GM12878 (cell line): ENCODE data around the gene MRPS5. TPM values are rescaled to one million over a fixed set of nuclear protein-coding genes. Genes with fewer than 3 reads are reported as not detected.
A peak's percentile ranks its signal among the peaks of the same experiment; 100 is the strongest.

Experiments
- BRCA1 ChIP-seq: IDR thresholded peaks from 2 replicates; pipeline ENCODE4 v1.6.1; 2011; ENCODE audit warnings: low read depth, low read length, improper control_type of control experiment
- CBX3 ChIP-seq: fragments of 200-600 bp; sonication (generic); IDR thresholded peaks from 2 replicates; pipeline ENCODE4 v1.6.1; 2016; ENCODE audit warnings: low read depth, borderline replicate concordance
- ESRRA ChIP-seq: IDR thresholded peaks from 2 replicates; pipeline ENCODE4 v1.6.1; 2012; ENCODE audit warnings: mild to moderate bottlenecking, low read length, improper control_type of control experiment
- FOXM1 ChIP-seq: IDR thresholded peaks from 2 replicates; pipeline ENCODE4 v1.6.1; 2012; ENCODE audit warnings: low read depth, mild to moderate bottlenecking, inconsistent platforms, low read length, moderate library complexity
- HDAC2 ChIP-seq: fragments of 200-600 bp; sonication (generic); IDR thresholded peaks from 2 replicates; pipeline ENCODE4 v1.6.1; 2017
- IKZF1 ChIP-seq: fragments of 450-650 bp; conservative IDR thresholded peaks from 2 replicates; pipeline ENCODE4 v1.6.1; 2017; ENCODE audit warnings: antibody characterized with exemption, mild to moderate bottlenecking
- LARP7 ChIP-seq: fragments of 450-650 bp; IDR thresholded peaks from 2 replicates; pipeline ENCODE4 v1.6.1; 2017; ENCODE audit warnings: mild to moderate bottlenecking
- MEF2A ChIP-seq: IDR thresholded peaks from 2 replicates; pipeline ENCODE4 v1.6.1; 2011; ENCODE audit warnings: low read depth, mild to moderate bottlenecking, low read length, moderate library complexity; ENCODE audit not compliant: insufficient read depth
- MEF2B ChIP-seq: fragments of 450-650 bp; IDR thresholded peaks from 2 replicates; pipeline ENCODE4 v1.6.1; 2018; ENCODE audit warnings: mild to moderate bottlenecking, moderate library complexity; ENCODE audit not compliant: partially characterized antibody, poor library complexity, severe bottlenecking
- NR2C2 ChIP-seq: IDR thresholded peaks from 2 replicates; pipeline ENCODE4 v1.6.1; 2011; ENCODE audit warnings: borderline replicate concordance, low read depth; ENCODE audit not compliant: control insufficient read depth, insufficient read length
- PAX5 ChIP-seq: IDR thresholded peaks from 2 replicates; pipeline ENCODE4 v1.6.1; 2011; ENCODE audit warnings: low read depth, low read length, borderline replicate concordance
- RAD51 ChIP-seq: fragments of 450-650 bp; IDR thresholded peaks from 2 replicates; pipeline ENCODE4 v1.6.1; 2016; ENCODE audit warnings: moderate library complexity, mild to moderate bottlenecking, inconsistent platforms
- RFX5 ChIP-seq: IDR thresholded peaks from 2 replicates; pipeline ENCODE4 v1.6.1; 2011; ENCODE audit warnings: low read depth, low read length, improper control_type of control experiment
- SMC3 ChIP-seq: IDR thresholded peaks from 2 replicates; pipeline ENCODE4 v1.6.1; 2011; ENCODE audit warnings: low read length, improper control_type of control experiment, borderline replicate concordance
- SP1 ChIP-seq: IDR thresholded peaks from one replicate; pipeline ENCODE4 v1.6.1; 2011; ENCODE audit warnings: low read depth, low read length
- STAT1 ChIP-seq: fragments of 450-650 bp; conservative IDR thresholded peaks from 2 replicates; pipeline ENCODE4 v1.6.1; 2014; ENCODE audit warnings: antibody characterized with exemption, mild to moderate bottlenecking
- TAF1 ChIP-seq: IDR thresholded peaks from 2 replicates; pipeline ENCODE4 v1.6.1; 2011; ENCODE audit warnings: mild to moderate bottlenecking, low read depth, low read length, borderline replicate concordance
- TCF12 ChIP-seq: IDR thresholded peaks from 2 replicates; pipeline ENCODE4 v1.6.1; 2011; ENCODE audit warnings: low read depth, mild to moderate bottlenecking, low read length
- ZNF207 ChIP-seq: fragments of 450-650 bp; IDR thresholded peaks from 2 replicates; pipeline ENCODE4 v1.6.1; 2014; ENCODE audit warnings: antibody characterized with exemption, mild to moderate bottlenecking, borderline replicate concordance
- ZNF622 ChIP-seq: fragments of 450-650 bp; IDR thresholded peaks from 2 replicates; pipeline ENCODE4 v1.6.1; 2017; ENCODE audit warnings: mild to moderate bottlenecking, inconsistent platforms
- polyA plus RNA-seq, 11 experiments: library from polyadenylated mRNA; depleted of rRNA in 4 of 11; unstranded in 6 of 11; stranded (reverse) in 5 of 11; fragments of >200 nt; fragmentation: Nextera tagmentation in 4 of 11; fragmentation: Illumina TruSeq in 1 of 11; extraction: Ambion mirVana in 4 of 11; extraction: Trizol in 1 of 11; gene quantifications; 1 replicate in 1 of 11; 2 replicates in 10 of 11; pipeline versions ENCODE4 v1.2.1 to v1.2.3, GENCODE V29; 2011 to 2016; ENCODE audit warnings: inconsistent platforms in 2 of 11, missing spikeins in 2 of 11, low read depth in 1 of 11
- total RNA-seq, 4 experiments: library from RNA; depleted of rRNA in 3 of 4; stranded (reverse); fragments of >200 nt in 3 of 4; fragmentation: Illumina TruSeq in 1 of 4; extraction: Trizol in 1 of 4; gene quantifications; 2 replicates each; pipeline versions ENCODE4 v1.2.1 to v1.2.3, GENCODE V29; 2013 to 2021
- TF ChIP-seq, protein P1 (sequence below): fragments of 450-650 bp; formaldehyde crosslinking; IDR thresholded peaks from 2 replicates; pipeline ENCODE4 v1.4.0; 2020; ENCODE audit warnings: mild to moderate bottlenecking, moderate library complexity
- TF ChIP-seq, protein P2 (sequence below): IDR thresholded peaks from 2 replicates; pipeline ENCODE4 v1.6.1; 2012; ENCODE audit warnings: low read depth, low read length, improper control_type of control experiment
- TF ChIP-seq, protein P3 (sequence below): fragments of 450-650 bp; IDR thresholded peaks from 2 replicates; pipeline ENCODE4 v1.6.1; 2014; ENCODE audit warnings: mild to moderate bottlenecking
- TF ChIP-seq, protein P4 (sequence below): fragments of 450-650 bp; IDR thresholded peaks from 2 replicates; pipeline ENCODE4 v1.6.1; 2016; ENCODE audit warnings: mild to moderate bottlenecking
- TF ChIP-seq, protein P5 (sequence below): IDR thresholded peaks from 2 replicates; pipeline ENCODE4 v1.6.1; 2012; ENCODE audit warnings: low read depth, low read length, improper control_type of control experiment

MRPS5 gene
- total and polyA plus RNA-seq, 10 of the 15 experiments (the other 5 are each of a cell fraction or from before 2014, with no cell fraction given): 54.8 to 93.0 (median 76.3) TPM

DNA sequence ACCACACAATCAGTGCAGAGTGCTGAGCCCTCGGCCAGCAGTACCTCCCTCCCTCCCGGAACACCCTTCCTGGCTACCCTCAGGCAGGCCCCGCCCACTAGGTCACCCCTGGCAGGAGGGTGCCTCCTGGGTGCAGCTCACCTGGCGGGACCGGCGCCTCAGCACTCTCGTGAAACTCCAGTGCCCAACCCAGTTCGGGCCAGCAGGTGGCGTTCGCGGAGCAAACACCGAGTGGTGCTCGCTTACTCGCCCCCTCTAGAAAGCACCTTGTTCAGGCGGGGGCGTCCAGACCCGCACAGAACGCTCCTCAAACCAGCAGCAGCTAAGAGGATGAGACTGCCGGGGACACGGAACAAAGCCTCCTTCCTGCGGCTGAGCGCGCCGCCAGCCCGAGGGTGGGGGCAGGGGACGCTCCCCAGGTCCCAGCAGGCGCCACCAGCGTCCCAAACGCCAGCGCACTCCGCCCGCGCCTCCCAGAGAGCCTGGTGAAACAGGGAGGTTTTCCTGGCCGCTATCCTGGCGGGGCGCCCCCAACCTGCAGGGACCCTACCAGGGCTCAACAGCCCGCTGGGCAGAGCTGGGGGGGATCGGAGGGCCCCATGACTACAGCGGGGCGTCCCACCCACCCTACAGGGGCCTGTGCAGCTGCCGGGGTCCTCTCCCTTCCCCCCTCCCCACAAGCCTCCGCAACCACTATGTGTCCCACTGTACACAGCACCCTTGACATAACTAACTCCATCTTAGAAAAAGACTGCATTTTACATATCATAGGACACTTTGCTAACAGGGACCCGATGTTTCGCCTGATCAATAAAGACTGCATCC, 44.7 kb downstream of the MRPS5 start (continued):
- TF ChIP-seq, protein P1, sequence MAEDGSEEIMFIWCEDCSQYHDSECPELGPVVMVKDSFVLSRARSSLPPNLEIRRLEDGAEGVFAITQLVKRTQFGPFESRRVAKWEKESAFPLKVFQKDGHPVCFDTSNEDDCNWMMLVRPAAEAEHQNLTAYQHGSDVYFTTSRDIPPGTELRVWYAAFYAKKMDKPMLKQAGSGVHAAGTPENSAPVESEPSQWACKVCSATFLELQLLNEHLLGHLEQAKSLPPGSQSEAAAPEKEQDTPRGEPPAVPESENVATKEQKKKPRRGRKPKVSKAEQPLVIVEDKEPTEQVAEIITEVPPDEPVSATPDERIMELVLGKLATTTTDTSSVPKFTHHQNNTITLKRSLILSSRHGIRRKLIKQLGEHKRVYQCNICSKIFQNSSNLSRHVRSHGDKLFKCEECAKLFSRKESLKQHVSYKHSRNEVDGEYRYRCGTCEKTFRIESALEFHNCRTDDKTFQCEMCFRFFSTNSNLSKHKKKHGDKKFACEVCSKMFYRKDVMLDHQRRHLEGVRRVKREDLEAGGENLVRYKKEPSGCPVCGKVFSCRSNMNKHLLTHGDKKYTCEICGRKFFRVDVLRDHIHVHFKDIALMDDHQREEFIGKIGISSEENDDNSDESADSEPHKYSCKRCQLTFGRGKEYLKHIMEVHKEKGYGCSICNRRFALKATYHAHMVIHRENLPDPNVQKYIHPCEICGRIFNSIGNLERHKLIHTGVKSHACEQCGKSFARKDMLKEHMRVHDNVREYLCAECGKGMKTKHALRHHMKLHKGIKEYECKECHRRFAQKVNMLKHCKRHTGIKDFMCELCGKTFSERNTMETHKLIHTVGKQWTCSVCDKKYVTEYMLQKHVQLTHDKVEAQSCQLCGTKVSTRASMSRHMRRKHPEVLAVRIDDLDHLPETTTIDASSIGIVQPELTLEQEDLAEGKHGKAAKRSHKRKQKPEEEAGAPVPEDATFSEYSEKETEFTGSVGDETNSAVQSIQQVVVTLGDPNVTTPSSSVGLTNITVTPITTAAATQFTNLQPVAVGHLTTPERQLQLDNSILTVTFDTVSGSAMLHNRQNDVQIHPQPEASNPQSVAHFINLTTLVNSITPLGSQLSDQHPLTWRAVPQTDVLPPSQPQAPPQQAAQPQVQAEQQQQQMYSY: no peak
- TF ChIP-seq MEF2A (no peak), RAD51 (no peak), FOXM1 (no peak), BRCA1 (no peak), STAT1 (no peak), IKZF1 (peak; percentile 49; the same call in 1 of the 2 replicates), SP1 (no peak), ZNF207 (no peak), PAX5 (no peak), TCF12 (no peak), TAF1 (no peak), CBX3 (no peak), RFX5 (no peak), SMC3 (peak; percentile 45; the same call in 1 of the 2 replicates), LARP7 (no peak), MEF2B (no peak), ESRRA (no peak), NR2C2 (no peak), ZNF622 (no peak), HDAC2 (no peak)
- TF ChIP-seq, protein P2, sequence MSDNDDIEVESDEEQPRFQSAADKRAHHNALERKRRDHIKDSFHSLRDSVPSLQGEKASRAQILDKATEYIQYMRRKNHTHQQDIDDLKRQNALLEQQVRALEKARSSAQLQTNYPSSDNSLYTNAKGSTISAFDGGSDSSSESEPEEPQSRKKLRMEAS: no peak
- TF ChIP-seq, protein P3, sequence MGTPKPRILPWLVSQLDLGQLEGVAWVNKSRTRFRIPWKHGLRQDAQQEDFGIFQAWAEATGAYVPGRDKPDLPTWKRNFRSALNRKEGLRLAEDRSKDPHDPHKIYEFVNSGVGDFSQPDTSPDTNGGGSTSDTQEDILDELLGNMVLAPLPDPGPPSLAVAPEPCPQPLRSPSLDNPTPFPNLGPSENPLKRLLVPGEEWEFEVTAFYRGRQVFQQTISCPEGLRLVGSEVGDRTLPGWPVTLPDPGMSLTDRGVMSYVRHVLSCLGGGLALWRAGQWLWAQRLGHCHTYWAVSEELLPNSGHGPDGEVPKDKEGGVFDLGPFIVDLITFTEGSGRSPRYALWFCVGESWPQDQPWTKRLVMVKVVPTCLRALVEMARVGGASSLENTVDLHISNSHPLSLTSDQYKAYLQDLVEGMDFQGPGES: no peak
- TF ChIP-seq, protein P4, sequence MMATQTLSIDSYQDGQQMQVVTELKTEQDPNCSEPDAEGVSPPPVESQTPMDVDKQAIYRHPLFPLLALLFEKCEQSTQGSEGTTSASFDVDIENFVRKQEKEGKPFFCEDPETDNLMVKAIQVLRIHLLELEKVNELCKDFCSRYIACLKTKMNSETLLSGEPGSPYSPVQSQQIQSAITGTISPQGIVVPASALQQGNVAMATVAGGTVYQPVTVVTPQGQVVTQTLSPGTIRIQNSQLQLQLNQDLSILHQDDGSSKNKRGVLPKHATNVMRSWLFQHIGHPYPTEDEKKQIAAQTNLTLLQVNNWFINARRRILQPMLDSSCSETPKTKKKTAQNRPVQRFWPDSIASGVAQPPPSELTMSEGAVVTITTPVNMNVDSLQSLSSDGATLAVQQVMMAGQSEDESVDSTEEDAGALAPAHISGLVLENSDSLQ: no peak
- TF ChIP-seq, protein P5, sequence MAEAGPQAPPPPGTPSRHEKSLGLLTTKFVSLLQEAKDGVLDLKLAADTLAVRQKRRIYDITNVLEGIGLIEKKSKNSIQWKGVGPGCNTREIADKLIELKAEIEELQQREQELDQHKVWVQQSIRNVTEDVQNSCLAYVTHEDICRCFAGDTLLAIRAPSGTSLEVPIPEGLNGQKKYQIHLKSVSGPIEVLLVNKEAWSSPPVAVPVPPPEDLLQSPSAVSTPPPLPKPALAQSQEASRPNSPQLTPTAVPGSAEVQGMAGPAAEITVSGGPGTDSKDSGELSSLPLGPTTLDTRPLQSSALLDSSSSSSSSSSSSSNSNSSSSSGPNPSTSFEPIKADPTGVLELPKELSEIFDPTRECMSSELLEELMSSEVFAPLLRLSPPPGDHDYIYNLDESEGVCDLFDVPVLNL: no peak
